ENCODE measurements around the gene JAG1.

JAG1 gene

DNA sequence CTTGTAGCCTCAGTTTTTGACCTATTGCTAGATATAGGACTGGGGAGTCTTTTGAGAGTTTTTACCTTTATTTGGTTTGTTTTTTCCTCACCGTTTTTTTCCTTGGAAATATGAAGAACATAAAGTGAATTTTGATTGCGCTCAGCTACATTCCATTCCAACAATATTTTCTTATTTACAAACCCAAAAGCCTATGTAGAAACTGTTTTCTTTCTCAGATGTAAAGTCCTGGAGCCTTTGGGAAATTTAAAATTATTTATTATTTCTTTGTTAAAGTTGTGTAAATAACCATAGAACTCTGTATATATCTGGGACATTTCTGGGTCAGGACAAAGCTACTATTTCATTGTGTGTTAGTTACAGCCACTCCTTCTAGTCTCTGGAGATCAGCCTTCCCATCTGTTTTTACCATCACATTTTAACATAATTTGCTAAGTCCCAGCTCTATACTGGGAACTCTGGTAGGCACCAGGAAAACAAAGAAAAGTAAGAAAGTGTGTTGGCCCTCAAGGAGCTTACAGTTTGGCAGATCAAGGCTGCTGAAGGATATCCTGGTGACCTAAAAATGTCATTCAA is 68.8 kb downstream of the JAG1 start:
- no peak overlapping the region for H3K27ac ChIP-seq
- TF ChIP-seq CTCF (conservative IDR thresholded peaks at IDR 0.05) (no peak), ZFX (IDR thresholded peaks at IDR 0.05) (no peak)

GRCh38 chr20:10603971-10604864 is 69.6 kb downstream of the JAG1 start:
- no peak for TF ChIP-seq CTCF (conservative IDR thresholded peaks at IDR 0.05)
- no peak for TF ChIP-seq ZFX (IDR thresholded peaks at IDR 0.05)
- H3K27ac ChIP-seq = no peak overlapping the region

DNA sequence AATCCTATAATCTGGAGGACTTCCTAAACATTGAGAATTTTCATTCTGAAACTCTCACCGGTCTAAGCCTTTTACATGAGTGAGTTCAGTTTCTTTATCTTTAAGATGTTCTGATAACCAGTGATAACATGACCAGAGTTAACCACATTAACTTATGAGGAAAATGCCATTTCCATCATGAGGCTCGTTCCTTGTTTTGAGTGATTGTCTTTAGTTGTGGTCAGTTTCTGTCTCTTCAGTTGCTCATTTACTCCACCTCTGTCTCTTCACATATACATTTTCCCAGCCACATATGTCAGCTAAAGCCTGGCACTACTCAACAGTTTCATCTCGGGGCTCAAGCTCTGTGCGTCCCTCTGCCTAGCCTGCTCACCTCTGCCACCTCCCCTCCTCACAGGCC is 70.4 kb downstream of the JAG1 start:
- H3K27ac ChIP-seq = no peak overlapping the region
- TF ChIP-seq CTCF (conservative IDR thresholded peaks at IDR 0.05) (no peak), ZFX (IDR thresholded peaks at IDR 0.05) (no peak)

- H3K27ac ChIP-seq = no peak overlapping the region
- TF ChIP-seq ZFX (IDR thresholded peaks at IDR 0.05) (no peak), CTCF (conservative IDR thresholded peaks at IDR 0.05) (no peak)
Observed at GRCh38 chr20:10602221-10602871, 71.5 kb downstream of the JAG1 start.

- TF ChIP-seq CTCF (conservative IDR thresholded peaks at IDR 0.05) (no peak), ZFX (IDR thresholded peaks at IDR 0.05) (no peak)
- no peak overlapping the region for H3K27ac ChIP-seq
Observed at GRCh38 chr20:10597637-10598036, 76.2 kb downstream of the JAG1 start.

GRCh38 chr20:10596710-10597121 is 77.1 kb downstream of the JAG1 start:
- no peak overlapping the region for H3K27ac ChIP-seq
- TF ChIP-seq ZFX (IDR thresholded peaks at IDR 0.05) = no peak
- no peak for TF ChIP-seq CTCF (conservative IDR thresholded peaks at IDR 0.05)

DNA sequence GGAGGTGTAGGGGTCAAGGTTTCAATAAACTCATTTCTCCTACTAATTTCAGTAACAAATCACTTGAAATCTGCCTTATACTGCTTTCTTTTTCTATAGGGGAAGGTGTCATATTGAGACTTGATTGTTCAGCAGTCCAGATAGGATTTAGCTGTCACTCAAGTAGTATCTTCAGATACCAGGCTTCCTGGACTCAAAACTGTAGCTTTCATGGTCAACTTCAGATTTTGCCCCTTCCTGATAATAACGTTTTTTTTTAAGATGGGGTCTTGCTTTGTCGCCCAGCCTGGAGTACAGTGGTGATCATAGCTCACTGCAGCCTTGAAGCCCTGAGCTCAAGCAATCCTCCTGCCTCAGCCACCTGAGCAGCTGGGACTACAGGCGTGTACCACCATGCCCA is 77.8 kb downstream of the JAG1 start:
- TF ChIP-seq ZFX (IDR thresholded peaks at IDR 0.05) = no peak
- TF ChIP-seq CTCF (conservative IDR thresholded peaks at IDR 0.05) = no peak
- no peak overlapping the region for H3K27ac ChIP-seq

All from C4-2B (cell line).